Liver (tissue), 9 donors: Measurements from ENCODE around the gene TBXT. TPM values are rescaled to one million over a fixed set of nuclear protein-coding genes. Genes with fewer than 3 reads are reported as not detected.

Experiments used
- DNase-seq: peaks from one replicate; pipeline ENCODE4 v3.0.0-alpha.2; 2017; ENCODE audit warnings: low spot score
- H3K27ac ChIP-seq, 2 donors: one replicate each; pipeline ENCODE4 v1.7.0; 2013; ENCODE audit warnings: inconsistent platforms in 2 of 2, low read length in 2 of 2, control low read depth in 1 of 2, low read depth in 1 of 2, mild to moderate bottlenecking in 1 of 2
- H3K27me3 ChIP-seq, 4 donors: one replicate each; pipeline versions ENCODE4 v1.6.1 to v1.7.0; 2013; ENCODE audit warnings: low read length in 3 of 4, inconsistent platforms in 1 of 4, mild to moderate bottlenecking in 1 of 4, moderate library complexity in 1 of 4; ENCODE audit not compliant: control insufficient read depth in 4 of 4, insufficient read depth in 4 of 4
- H3K36me3 ChIP-seq, 4 donors: one replicate each; pipeline versions ENCODE4 v1.6.1 to v1.7.0; 2013; ENCODE audit warnings: low read length in 3 of 4, mild to moderate bottlenecking in 3 of 4, low read depth in 1 of 4, moderate library complexity in 1 of 4; ENCODE audit not compliant: control insufficient read depth in 4 of 4, insufficient read depth in 3 of 4
- H3K4me1 ChIP-seq, 4 donors: one replicate each; pipeline versions ENCODE4 v1.6.1 to v1.7.0; 2013; ENCODE audit warnings: low read length in 3 of 4, mild to moderate bottlenecking in 3 of 4, moderate library complexity in 1 of 4; ENCODE audit not compliant: control insufficient read depth in 4 of 4, insufficient read depth in 4 of 4
- H3K4me3 ChIP-seq, 3 donors: one replicate each; pipeline versions ENCODE4 v1.6.1 to v1.7.0; 2013; ENCODE audit warnings: low read length in 3 of 3, control low read depth in 1 of 3, low read depth in 1 of 3, mild to moderate bottlenecking in 1 of 3
- H3K9ac ChIP-seq, 2 donors: one replicate each; pipeline ENCODE4 v1.7.0; 2013; ENCODE audit warnings: low read length in 2 of 2, mild to moderate bottlenecking in 2 of 2, moderate library complexity in 2 of 2, control low read depth in 1 of 2, low read depth in 1 of 2
- H3K9me3 ChIP-seq, 4 donors: one replicate each; pipeline versions ENCODE4 v1.6.1 to v1.7.0; 2013; ENCODE audit warnings: low read length in 3 of 4; ENCODE audit not compliant: control insufficient read depth in 4 of 4
- EGR1 ChIP-seq, 2 donors: IDR thresholded peaks; 2 replicates each; pipeline ENCODE4 v1.6.1; 2016 to 2018; ENCODE audit warnings: antibody characterized with exemption in 2 of 2, low read depth in 2 of 2
- FOXA1 ChIP-seq: IDR thresholded peaks from 2 replicates; pipeline ENCODE4 v1.6.1; 2016; ENCODE audit warnings: antibody characterized with exemption
- FOXA2 ChIP-seq: IDR thresholded peaks from 2 replicates; pipeline ENCODE4 v1.6.1; 2016; ENCODE audit warnings: antibody characterized with exemption
- GABPA ChIP-seq, 2 donors: IDR thresholded peaks in 1 of 2; conservative IDR thresholded peaks in 1 of 2; 2 replicates each; pipeline ENCODE4 v1.6.1; 2016; ENCODE audit warnings: antibody characterized with exemption in 2 of 2, mild to moderate bottlenecking in 1 of 2, moderate library complexity in 1 of 2
- HNF4A ChIP-seq, 2 donors: conservative IDR thresholded peaks; 2 replicates each; pipeline ENCODE4 v1.6.1; 2016; ENCODE audit warnings: antibody characterized with exemption in 2 of 2, mild to moderate bottlenecking in 2 of 2
- HNF4G ChIP-seq: IDR thresholded peaks from 2 replicates; pipeline ENCODE4 v1.6.1; 2016; ENCODE audit warnings: antibody characterized with exemption
- JUND ChIP-seq, 2 donors: IDR thresholded peaks; 2 replicates each; pipeline ENCODE4 v1.6.1; 2016; ENCODE audit warnings: antibody characterized with exemption in 2 of 2
- NR2F2 ChIP-seq: IDR thresholded peaks from 2 replicates; pipeline ENCODE4 v1.6.1; 2016; ENCODE audit warnings: antibody characterized with exemption
- RAD21 ChIP-seq, 2 donors: IDR thresholded peaks; 2 replicates each; pipeline ENCODE4 v1.6.1; 2016; ENCODE audit warnings: antibody characterized with exemption in 2 of 2, mild to moderate bottlenecking in 2 of 2
- RXRA ChIP-seq, 2 donors: IDR thresholded peaks; 2 replicates each; pipeline ENCODE4 v1.6.1; 2017 to 2018; ENCODE audit warnings: antibody characterized with exemption in 2 of 2, mild to moderate bottlenecking in 1 of 2
- SP1 ChIP-seq: IDR thresholded peaks from 2 replicates; pipeline ENCODE4 v1.6.1; 2018; ENCODE audit warnings: antibody characterized with exemption, mild to moderate bottlenecking
- TAF1 ChIP-seq: conservative IDR thresholded peaks from 2 replicates; pipeline ENCODE4 v1.6.1; 2016; ENCODE audit warnings: antibody characterized with exemption, mild to moderate bottlenecking
- YY1 ChIP-seq: IDR thresholded peaks from 2 replicates; pipeline ENCODE4 v1.6.1; 2016; ENCODE audit warnings: antibody characterized with exemption, mild to moderate bottlenecking
- WGBS: extraction: QIAGEN DNeasy Blood & Tissue Kit; methylation state at CpG from one replicate; pipeline ENCODE4 v1.1.7; 2013; 5-methylcytosine and 5-hydroxymethylcytosine counted together
- polyA plus RNA-seq, 2 donors: library from polyadenylated mRNA; stranded (reverse) in 1 of 2; unstranded in 1 of 2; fragments of 200-250 nt in 1 of 2; fragments of >200 nt in 1 of 2; fragmentation: Nextera tagmentation in 1 of 2; extraction: Ambion mirVana in 1 of 2; gene quantifications; one replicate each; pipeline versions ENCODE4 v1.2.1 to v1.2.3, GENCODE V29; 2013 to 2015
- total RNA-seq, 2 donors: library from RNA; depleted of rRNA; stranded (reverse); fragments of >200 nt; gene quantifications; one replicate each; pipeline ENCODE4 v1.2.3, GENCODE V29; 2014
- TF ChIP-seq, protein P1 (sequence below): IDR thresholded peaks from 2 replicates; pipeline ENCODE4 v1.6.1; 2016; ENCODE audit warnings: antibody characterized with exemption
- TF ChIP-seq, protein P2 (sequence below): IDR thresholded peaks from 2 replicates; pipeline ENCODE4 v1.6.1; 2016; ENCODE audit warnings: antibody characterized with exemption
- TF ChIP-seq, protein P3 (sequence below): fragments of 150-350 bp; IDR thresholded peaks from 2 replicates; pipeline ENCODE4 v1.5.1; 2017; ENCODE audit warnings: improper control_type of control experiment, low read depth, low read length; ENCODE audit not compliant: missing input control
- TF ChIP-seq, protein P4 (sequence below): IDR thresholded peaks from 2 replicates; pipeline ENCODE4 v1.6.1; 2016; ENCODE audit warnings: antibody characterized with exemption
- TF ChIP-seq, protein P5 (sequence below): IDR thresholded peaks from 2 replicates; pipeline ENCODE4 v1.6.1; 2016; ENCODE audit warnings: antibody characterized with exemption, mild to moderate bottlenecking
- donor health status: healthy.
- donor health status: healthy.
- donor health status: healthy.
- donor health status: healthy.
- donor health status: healthy.

Gene TBXT
- total and polyA plus RNA-seq, 4 donors: not detected

DNA sequence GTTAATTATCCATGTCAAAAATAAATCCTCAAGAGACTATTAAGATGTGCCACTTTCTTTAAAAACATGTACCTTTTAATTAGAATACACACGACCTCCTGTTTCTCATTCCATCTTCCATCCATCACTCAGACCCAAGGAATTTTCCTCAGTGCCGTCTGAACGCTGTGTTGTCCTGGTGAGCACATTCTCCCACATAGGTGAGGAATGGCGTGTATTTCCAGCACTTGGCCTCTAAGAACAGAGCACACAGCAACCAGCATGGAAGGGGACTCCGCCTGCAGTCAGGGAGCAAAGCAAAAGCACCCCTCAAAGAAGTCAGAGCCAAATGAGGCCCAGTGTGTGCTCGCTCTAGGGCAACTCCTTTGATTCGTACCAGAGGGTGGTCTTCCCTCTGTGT lies 45.9 kb downstream of the TBXT start:
- H3K9me3 ChIP-seq: no peaks in the 10 kb centered on the region
- DNase-seq: no peak
- peaks cover 0 to 4% (median 0%) of the 10 kb centered on the region in 4 donors for H3K27me3 ChIP-seq
- WGBS: 73% methylated on average over 7 of the region's 7 CpGs
- no peaks in the 10 kb centered on the region for H3K4me1 ChIP-seq
- H3K9ac ChIP-seq: no peak overlapping the region
- H3K27ac ChIP-seq: no peak overlapping the region
- TF ChIP-seq HNF4G (no peak), RAD21 (IDR thresholded peaks at IDR 0.05) (no peak), FOXA2 (no peak), GABPA (IDR thresholded peaks at IDR 0.05 in 1 of 2, conservative IDR thresholded peaks at IDR 0.05 in 1 of 2) (no peak), SP1 (no peak), HNF4A (conservative IDR thresholded peaks at IDR 0.05) (no peak), RXRA (IDR thresholded peaks at IDR 0.05) (no peak), EGR1 (IDR thresholded peaks at IDR 0.05; ENCODE audit: low read depth in 2 of 2) (no peak), TAF1 (no peak)
- TF ChIP-seq, protein P1, sequence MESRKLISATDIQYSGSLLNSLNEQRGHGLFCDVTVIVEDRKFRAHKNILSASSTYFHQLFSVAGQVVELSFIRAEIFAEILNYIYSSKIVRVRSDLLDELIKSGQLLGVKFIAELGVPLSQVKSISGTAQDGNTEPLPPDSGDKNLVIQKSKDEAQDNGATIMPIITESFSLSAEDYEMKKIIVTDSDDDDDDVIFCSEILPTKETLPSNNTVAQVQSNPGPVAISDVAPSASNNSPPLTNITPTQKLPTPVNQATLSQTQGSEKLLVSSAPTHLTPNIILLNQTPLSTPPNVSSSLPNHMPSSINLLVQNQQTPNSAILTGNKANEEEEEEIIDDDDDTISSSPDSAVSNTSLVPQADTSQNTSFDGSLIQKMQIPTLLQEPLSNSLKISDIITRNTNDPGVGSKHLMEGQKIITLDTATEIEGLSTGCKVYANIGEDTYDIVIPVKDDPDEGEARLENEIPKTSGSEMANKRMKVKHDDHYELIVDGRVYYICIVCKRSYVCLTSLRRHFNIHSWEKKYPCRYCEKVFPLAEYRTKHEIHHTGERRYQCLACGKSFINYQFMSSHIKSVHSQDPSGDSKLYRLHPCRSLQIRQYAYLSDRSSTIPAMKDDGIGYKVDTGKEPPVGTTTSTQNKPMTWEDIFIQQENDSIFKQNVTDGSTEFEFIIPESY: no peak
- TF ChIP-seq, protein P2, sequence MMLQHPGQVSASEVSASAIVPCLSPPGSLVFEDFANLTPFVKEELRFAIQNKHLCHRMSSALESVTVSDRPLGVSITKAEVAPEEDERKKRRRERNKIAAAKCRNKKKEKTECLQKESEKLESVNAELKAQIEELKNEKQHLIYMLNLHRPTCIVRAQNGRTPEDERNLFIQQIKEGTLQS: no peak
- TF ChIP-seq, protein P3, sequence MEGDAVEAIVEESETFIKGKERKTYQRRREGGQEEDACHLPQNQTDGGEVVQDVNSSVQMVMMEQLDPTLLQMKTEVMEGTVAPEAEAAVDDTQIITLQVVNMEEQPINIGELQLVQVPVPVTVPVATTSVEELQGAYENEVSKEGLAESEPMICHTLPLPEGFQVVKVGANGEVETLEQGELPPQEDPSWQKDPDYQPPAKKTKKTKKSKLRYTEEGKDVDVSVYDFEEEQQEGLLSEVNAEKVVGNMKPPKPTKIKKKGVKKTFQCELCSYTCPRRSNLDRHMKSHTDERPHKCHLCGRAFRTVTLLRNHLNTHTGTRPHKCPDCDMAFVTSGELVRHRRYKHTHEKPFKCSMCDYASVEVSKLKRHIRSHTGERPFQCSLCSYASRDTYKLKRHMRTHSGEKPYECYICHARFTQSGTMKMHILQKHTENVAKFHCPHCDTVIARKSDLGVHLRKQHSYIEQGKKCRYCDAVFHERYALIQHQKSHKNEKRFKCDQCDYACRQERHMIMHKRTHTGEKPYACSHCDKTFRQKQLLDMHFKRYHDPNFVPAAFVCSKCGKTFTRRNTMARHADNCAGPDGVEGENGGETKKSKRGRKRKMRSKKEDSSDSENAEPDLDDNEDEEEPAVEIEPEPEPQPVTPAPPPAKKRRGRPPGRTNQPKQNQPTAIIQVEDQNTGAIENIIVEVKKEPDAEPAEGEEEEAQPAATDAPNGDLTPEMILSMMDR: no peak
- H3K36me3 ChIP-seq: no peaks in the 10 kb centered on the region
- H3K4me3 ChIP-seq: no peak overlapping the region

DNA sequence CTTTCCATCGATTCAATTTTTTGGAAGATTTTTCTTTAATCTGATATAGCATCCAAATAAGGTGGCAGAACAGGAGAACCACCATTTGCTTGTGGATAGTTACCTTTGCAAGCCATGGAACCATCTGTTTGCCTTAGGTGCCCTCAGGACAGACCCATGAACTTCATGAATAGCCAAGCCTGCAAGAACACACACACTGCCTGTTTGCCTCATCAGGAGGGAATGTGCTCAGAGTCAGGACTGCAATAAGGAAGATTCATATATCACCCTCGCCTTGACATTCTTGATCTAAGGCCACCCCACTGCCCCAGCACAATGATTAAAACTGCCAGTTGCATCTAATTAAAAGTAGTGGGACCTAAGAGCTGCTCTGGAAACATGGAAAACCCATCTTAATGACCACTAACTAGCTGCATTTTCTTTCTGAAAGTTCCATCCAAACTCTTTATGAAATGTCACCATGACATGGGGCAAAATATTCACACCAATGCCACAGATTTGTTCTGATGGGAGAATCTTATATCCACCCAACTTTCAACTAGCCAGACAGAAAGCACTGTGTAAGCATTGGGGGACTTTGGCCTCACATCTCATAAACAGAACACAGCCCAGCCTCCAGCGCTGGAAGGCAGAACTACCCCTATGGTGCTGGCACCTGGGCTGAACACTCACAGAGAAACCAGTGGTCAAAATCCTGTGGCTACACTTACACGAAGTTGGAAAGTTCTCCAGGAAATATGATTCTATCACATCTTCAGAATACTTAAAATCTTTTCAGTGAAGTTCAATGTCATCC lies 48.3 kb downstream of the TBXT start:
- H3K27ac ChIP-seq: no peak overlapping the region
- H3K4me1 ChIP-seq: no peaks in the 10 kb centered on the region
- H3K27me3 ChIP-seq: no peaks in the 10 kb centered on the region
- H3K9me3 ChIP-seq: no peaks in the 10 kb centered on the region
- H3K9ac ChIP-seq: no peak overlapping the region
- no peak overlapping the region for H3K4me3 ChIP-seq
- H3K36me3 ChIP-seq: no peaks in the 10 kb centered on the region
- no peak for DNase-seq
- WGBS: 55% methylated on average over 4 of the region's 4 CpGs
- no peak for TF ChIP-seq TAF1
- TF ChIP-seq HNF4G: no peak
- TF ChIP-seq, protein P4, sequence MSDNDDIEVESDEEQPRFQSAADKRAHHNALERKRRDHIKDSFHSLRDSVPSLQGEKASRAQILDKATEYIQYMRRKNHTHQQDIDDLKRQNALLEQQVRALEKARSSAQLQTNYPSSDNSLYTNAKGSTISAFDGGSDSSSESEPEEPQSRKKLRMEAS: no peak
- TF ChIP-seq FOXA1: no peak
- no peak for TF ChIP-seq FOXA2
- TF ChIP-seq SP1: no peak
- TF ChIP-seq JUND (IDR thresholded peaks at IDR 0.05): no peak
- TF ChIP-seq RXRA (IDR thresholded peaks at IDR 0.05): no peak
- TF ChIP-seq, protein P3: no peak
- TF ChIP-seq, protein P2: no peak
- no peak for TF ChIP-seq NR2F2
- TF ChIP-seq EGR1 (IDR thresholded peaks at IDR 0.05; ENCODE audit: low read depth in 2 of 2): no peak
- TF ChIP-seq, protein P5, sequence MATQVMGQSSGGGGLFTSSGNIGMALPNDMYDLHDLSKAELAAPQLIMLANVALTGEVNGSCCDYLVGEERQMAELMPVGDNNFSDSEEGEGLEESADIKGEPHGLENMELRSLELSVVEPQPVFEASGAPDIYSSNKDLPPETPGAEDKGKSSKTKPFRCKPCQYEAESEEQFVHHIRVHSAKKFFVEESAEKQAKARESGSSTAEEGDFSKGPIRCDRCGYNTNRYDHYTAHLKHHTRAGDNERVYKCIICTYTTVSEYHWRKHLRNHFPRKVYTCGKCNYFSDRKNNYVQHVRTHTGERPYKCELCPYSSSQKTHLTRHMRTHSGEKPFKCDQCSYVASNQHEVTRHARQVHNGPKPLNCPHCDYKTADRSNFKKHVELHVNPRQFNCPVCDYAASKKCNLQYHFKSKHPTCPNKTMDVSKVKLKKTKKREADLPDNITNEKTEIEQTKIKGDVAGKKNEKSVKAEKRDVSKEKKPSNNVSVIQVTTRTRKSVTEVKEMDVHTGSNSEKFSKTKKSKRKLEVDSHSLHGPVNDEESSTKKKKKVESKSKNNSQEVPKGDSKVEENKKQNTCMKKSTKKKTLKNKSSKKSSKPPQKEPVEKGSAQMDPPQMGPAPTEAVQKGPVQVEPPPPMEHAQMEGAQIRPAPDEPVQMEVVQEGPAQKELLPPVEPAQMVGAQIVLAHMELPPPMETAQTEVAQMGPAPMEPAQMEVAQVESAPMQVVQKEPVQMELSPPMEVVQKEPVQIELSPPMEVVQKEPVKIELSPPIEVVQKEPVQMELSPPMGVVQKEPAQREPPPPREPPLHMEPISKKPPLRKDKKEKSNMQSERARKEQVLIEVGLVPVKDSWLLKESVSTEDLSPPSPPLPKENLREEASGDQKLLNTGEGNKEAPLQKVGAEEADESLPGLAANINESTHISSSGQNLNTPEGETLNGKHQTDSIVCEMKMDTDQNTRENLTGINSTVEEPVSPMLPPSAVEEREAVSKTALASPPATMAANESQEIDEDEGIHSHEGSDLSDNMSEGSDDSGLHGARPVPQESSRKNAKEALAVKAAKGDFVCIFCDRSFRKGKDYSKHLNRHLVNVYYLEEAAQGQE: no peak
- no peak for TF ChIP-seq YY1
- no peak for TF ChIP-seq RAD21 (IDR thresholded peaks at IDR 0.05)
- TF ChIP-seq HNF4A (conservative IDR thresholded peaks at IDR 0.05): no peak
- TF ChIP-seq GABPA (IDR thresholded peaks at IDR 0.05 in 1 of 2, conservative IDR thresholded peaks at IDR 0.05 in 1 of 2): no peak
